GM21786 (cell line): ENCODE measurements around the gene PPME1.

Experiments used
- ATAC-seq: cut with Tn5 transposase; IDR thresholded peaks from one replicate; pipeline ENCODE4 v1.9.1; 2021; ENCODE audit not compliant: unreplicated experiment

The PPME1 gene

DNA sequence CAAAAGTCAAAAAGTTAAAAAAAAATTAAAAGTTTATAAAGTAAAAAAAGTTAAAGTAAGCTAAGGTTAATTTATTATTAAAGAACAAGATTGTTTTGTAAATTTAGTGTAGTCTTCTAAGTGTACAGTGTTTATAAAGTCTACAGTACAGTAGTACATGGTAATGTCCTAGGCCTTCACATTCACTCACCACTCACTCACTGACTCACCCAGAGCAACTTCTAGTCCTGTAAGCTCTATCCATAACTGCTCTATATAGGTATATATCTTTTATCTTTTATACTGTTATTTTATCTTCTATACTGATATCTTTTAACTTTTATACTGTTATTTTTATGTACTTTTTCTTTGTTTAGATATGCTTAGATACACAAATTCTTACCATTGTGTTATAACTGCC, 11.4 kb upstream of the PPME1 start:
- ATAC-seq: no peak

DNA sequence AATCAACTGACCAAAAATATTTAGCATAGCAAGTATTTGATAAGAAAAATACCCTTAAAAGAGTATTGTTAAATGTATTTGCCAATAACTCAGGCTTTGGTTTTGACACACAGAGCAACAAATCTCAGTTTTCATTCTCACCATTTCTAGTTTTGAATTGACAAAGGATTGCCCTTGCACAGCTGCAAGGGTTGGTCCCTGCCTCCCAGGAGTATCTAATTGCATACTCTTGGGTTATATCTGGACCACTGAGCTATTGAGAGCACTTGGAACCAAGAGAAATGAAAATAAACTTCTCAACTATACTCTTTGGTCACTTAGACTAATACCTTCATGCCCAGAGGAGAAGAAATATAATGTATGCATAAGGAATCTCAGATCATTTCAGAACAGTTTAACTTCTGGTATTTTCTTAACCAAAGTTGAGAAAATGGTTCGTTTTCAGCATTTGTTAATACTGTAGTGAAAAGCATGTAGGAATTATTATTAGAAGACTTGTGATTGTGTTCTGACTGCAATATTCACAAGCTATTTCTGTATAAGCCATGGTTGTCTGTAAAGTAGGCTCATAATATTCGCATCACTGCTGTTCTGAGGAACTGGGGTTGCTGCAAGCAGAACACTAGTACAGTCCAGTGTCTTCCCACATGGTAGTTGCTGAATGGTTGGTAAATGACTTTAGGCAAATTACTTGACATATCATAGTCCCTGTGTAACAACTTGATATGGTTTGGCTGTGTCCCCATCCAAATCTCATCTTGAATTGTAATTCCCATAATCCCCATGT, 8.2 kb upstream of the PPME1 start:
- peak; percentile 70 for ATAC-seq

DNA sequence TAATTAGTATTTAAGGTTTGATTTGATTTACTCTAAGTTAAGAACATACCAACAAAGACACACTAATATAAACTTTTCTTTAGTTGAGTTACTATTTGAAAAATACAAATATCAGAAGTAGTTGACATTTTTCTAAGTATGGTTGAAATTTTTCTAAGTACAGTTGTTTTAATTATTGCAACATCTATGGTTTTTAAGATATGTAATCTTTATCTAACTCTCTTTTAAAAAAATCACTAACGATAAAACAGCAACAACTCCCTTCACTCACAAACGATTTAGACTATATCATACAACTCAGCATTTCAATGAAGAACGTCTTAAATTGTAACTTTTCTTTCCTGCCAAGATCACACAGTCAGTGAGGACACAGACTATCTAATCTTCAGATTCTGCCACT, 2.3 kb upstream of the PPME1 start:
- ATAC-seq: no peak

DNA sequence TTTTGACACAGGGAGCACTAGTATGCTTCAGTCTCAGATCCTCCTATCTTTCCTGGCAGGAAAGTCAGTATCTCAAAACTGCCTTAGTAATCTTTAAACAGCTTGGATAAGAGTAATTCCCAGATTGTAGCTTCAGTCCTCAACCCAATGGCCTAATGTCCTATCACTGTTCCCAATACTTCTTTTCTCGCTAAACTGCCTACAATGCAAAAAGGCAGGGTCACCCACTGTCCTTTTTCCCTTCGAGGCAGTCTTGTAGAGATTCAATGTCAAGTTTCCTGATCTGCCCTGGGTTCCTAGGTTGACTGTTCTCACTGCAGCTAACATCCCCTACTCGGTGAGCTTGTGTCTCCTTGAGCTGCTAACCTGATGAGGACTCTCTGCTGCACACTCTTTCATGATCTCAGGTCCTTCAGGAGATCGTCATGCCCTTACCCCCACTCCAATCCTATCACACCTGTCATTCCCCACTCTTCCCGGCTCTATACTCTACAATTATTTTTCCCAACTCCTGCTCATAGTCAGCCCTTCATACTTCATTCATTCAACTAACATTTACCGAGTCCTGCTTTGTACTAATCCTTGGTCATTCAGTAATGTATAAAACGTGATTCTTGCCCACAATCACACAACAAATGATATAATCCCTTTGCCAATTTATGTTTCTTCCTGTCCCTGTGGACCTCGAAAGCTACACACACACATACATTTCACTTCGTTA, 1.2 kb upstream of the PPME1 start:
- ATAC-seq: no peak

DNA sequence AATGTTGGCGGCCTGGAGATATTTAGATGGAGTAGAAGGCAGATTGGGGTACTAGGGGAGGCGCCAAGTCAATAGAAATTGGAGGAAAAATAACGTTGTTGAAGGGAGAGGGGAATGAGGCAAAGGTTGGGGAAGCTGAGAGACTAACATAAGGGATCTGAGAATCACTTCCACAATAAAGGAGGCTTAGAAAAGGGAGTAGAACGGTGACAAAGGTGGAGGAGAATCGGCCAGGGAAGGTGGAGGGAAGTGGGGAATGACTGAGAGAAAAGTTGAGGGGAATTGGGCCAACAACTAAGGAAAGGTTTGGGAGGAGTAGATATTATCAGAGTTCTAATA, 510 bp downstream of the PPME1 start:
- ATAC-seq: no peak

DNA sequence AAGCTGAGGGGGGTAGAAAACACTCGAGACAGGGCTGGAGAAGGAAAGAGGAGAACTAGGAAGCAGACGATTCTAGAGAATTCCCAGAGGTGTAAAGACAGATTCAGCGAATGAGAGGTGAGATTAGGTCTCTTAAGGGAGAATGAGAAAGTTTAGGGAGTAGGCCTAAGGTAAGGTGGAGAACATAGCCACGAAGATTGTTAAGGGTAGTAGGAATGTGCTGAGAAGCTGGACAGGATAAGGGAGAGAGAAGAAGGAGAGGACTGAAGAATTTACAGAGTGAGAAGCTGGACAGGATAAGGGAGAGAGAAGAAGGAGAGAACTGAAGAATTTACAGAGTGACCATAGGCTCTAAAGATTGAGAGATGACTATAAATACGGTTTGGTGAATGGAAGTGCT, 908 bp downstream of the PPME1 start:
- no peak for ATAC-seq

DNA sequence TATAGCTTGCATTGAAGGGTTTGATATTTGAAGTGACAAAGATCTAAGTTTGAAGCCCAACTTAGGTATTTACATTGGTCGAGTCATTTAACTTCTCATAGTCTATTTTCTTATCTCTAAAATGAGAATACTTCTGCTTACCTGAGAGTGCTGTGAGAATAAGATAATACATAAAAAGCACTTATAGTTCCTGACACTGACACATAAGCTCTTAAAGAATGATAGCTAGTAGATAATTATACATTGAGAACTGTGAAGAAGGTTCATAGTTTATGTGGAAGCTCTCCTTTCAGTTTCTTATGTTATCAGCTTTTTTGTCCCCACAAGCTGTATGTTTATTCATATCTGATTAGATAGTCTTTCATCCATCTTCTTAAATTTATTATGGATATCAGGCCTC, 4.8 kb downstream of the PPME1 start:
- ATAC-seq: no peak

DNA sequence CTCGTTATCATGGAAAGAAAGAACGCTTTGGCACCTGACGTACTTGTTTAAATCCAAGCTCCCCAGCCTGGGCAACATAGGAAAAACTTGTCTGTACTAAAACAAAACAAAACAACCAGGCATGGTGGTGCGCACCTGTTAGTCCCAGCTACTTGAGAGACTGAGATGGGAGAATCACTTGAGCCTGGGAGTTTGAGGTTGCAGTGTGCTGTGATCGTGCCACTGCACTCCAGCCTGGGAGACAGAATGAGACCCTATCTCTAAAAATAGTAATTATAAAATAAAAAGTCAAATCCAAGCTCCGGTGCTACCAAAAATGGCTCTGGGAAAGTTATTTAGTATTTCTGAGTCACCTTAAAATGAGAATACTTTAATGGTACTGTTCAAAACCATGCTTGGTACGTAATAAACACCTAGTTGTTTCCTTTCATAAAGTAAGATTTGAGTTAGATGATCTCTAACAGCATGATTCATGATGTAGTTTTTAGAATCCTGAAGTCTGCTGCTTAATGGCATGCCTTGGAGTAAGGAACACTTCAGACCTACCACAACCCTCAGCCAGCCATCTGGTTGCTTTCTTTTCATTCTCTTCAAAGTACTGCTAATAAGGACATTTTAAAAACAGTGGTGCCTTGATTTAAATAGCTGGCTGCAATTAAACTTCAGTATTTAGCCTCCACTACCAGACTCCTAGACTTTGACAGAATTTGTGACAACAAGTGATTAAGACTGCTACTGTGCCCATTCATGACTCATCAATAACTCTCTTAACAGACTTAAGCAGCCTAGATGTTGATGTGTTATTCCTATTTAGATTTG, 8.4 kb downstream of the PPME1 start:
- no peak for ATAC-seq

DNA sequence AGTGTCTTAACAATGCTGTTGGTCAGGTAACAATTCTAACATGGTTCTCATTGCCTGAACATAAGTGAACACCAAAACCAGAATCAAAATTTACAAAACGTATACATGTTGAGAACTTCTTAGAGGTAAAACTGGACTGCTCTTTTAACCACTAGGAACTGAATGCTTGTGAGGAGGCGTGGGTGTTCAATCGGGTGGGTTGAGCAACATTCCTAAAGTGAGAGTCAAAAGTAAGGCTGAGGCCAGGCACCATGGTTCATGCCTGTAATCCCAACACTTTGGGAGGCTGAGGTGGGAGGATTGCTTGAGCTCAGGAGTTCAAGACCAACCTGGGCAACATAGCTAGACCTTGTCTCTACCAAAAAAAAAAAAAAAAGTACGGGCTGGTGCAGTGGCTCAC, 11.5 kb downstream of the PPME1 start:
- no peak for ATAC-seq

DNA sequence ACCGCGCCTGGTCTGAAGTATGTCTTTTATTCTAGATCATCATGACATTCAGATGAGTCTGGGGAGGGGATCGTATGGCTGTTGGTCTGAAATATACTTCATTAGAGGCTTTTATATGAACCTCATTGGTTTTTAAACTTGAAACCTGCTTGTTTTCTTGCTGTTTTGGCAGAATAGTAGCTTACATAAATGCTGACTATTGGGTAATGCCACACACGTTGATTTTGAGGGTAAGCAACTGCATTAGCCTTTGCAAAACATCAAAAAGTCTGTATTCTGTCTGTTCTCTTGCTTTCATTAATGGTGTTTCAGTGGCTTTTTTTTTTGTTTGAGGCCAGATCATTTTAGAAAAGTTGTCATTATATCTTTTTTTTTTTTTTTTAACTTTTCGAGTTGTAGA, 14.2 kb downstream of the PPME1 start:
- no peak for ATAC-seq

DNA sequence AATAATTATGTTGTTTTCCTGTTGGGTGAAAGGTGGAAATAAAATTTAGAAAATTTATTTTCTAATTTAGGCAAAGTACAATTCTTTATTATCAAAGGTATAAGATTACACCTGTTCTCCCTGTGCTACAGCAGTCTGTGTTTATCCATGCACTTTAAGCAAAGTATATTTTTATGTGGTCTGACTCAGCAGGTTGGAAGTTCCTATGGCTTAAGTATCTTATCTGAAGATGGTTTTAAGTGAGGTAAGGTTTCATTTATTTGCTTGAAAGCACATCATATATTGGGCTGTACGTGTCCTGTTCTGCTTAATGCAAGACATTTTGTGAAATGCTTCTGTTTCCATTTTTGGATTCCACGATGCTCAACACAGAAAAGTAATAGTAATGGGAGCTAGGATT, 14.6 kb downstream of the PPME1 start:
- no peak for ATAC-seq

DNA sequence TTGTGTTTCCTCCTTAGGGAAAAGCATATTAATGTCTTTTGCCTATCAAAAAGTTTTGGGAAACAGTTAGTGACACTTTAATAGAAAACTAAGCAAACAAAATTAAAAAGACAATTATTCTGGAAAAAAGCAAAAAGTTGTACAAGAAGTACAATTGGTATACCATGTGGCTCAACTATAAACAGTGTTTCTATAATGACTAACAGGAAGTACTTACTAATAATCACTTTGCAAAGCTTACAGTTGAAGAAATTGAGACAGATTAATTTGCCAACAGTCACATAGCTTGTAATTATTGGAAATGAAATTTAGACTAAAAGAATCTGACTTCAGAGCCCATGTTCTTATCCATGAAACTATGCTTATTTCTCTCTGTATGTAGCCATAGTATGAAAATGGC, 24.7 kb downstream of the PPME1 start:
- no peak for ATAC-seq

DNA sequence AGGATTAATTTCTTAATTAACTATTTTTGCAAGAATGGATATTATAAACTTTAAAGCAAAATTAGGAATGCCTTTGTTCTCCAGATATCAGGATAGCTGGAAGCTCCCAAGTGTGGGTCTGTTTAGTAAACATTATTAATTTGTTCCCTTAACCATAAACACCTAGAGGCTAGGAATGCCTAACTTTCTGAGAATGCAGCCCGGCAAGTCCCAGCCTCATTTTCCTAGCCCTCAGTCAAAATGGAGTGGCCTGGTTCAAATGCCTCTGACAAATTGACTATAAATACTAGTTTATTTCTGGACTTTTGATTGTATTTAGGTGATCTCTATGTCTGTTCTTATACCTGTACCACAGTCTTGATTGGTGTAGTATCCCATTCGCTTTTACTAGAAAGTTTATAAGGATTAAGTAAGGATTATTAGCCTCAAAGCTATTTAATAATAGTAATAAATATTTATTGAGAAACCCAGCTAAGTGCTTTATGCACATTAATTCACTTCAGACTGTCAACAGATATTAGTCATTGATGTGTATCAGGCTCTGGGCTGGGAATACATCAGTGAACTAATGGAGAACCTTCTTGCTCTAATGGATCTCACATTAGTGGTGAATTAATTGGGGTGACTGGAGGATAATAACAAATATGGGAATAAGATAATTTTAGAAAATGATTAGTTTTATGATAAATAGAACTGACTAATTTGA, 25.8 kb downstream of the PPME1 start:
- no peak for ATAC-seq

DNA sequence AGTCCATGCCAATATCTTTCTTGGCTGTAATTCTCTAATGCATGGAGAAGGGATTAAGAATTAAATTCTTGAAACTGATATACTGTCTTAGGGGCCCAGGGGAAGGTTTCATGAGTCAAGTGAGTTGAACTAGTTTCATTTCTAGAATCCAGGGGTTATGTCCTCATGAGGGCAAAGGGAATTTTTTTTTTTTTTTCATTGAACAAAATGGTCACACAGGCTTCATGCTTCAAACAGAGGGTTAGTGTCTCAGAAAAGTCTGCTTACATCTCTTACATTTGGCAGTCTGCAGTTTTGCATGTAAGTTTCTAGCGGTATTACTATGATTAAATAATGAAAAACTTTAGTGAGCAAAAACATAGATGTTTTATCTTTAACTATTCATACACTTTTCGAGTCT, 32.9 kb downstream of the PPME1 start:
- no peak for ATAC-seq

DNA sequence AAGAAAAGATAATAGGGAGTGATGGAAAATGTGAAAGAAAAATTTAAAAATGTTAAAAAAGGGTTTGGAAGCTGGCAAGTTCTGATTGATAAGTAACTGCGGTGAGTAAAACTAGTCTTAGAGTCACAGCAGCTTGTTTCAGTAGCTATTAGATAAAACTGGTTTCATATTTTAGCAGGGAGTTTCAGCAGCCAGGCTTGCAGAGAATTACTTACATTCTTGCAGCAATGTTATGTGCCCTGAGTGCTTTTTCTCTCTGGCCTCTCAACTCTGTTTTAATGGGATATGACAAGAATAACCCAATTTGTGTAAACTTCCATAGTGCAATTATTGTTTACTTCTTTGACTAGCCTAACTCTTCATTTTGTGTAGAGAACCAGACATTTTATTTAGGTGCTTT, 33.6 kb downstream of the PPME1 start:
- ATAC-seq: no peak

DNA sequence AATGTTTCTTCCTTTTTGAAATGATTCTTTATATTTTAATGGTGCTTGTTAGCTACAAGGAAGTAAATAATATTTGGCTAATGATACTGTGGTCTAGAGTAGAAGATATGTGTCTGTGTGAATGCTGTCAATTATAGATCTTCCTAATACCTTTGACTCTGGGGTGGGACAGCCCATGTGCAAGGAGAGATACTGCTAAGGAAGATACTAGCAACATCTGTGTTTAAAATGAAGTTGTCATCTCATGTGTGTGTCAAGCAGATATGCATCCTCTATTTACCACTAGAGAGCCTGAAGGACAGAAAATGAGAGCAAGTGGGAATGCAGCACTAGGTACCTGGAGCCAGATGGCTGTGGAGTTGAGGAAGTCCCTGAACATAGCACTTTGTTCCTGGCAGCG, 34.1 kb downstream of the PPME1 start:
- no peak for ATAC-seq

DNA sequence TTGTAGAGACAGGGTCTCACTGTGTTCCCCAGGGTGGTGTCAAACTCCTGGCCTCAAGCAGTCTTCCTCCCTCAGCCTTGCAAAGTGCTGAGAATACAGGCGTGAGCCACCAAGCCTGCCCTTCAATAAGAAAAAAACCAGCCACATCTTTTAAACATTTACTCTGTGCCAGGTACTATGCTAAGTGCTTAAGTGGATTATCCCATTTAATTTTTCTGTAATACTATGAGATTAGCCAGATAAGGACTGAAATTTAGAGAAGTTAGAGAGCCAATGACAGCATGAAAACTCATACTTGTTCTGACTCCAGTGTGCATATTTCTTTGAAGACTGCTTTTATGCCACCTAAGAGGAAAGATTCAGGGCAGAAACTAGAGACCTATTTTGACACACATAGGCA, 35.7 kb downstream of the PPME1 start:
- ATAC-seq: no peak

DNA sequence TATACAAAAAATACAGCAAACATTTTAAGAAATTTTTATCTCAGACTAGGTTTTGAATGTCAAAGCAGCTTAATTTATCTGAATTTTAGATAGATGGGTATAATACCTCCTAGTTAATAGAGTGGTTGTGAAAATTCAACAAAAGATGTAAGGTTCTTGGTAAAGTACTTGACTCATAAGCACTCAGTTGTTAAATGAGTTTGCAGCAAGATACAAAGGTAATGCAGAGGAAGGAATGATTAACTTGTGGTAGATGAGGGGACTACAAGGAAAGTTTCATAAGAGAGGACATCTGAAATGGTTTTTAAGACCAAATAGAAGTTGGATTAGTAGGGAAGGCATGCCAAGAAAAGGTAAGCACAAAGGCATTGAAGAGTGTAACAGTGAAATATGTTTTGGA, 37.4 kb downstream of the PPME1 start:
- ATAC-seq: no peak

DNA sequence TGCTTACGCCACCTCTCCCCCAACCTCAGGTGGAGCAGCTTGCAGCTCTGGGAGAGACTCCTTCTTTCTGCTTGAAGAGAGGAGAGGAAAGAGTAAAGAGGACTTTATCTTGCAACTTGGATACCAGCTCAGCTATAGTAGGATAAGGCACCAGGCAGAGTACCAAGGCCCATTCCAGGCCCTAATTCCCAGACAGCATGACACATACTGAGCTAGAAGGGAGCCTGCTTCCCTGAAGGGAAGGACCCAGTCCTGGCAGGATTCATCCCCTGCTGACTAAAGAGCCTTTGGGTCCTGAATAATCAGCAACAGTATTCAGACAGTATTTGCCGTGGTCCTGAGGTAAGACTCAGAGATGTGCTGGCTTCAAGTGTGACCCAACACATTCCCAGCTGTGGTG, 41.4 kb downstream of the PPME1 start:
- ATAC-seq: no peak

DNA sequence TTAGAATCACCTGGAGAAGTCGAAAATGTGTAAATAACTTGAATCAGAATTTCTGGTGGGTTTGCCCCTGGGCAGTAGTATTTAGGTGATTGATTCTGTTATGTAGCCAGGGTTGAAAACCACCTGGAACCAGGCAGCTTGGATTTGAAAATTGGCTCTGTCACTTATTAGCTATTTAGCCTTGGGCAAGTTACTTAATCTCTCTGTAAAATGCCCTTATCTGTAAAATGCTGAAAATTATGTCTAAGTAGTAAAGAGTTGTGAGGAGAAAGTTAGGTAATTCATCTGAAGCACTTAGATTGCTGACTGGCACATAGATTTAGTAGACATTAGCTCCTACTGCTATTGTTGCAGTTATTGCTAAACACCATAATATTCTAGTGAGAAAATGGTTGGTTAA, 49.3 kb downstream of the PPME1 start:
- ATAC-seq: no peak

DNA sequence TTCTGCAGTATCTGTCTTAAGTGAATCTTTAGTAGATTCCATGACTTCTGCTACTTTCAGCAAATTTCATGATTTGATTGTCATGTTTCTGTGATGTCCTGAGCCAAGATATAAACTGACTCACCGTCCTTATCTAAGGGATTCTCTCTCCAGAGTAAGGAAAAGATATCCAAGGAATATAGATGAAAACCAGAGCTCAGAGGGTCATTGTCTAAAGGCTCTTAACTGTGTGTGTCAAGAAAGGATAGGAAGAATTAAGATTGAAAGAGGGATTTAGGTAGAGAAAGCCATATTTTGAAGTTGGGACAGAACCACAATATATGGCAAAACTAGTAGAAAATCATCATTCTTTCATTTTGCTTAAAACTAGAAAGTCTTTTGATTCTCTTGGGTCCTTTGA, 50.7 kb downstream of the PPME1 start:
- ATAC-seq: no peak
